GM18907 (cell line): ENCODE data around the gene ITPR1.

Source experiments
- ATAC-seq: cut with Tn5 transposase; IDR thresholded peaks from one replicate; pipeline ENCODE4 v1.9.1; 2021; ENCODE audit warnings: mild to moderate bottlenecking, moderate library complexity; ENCODE audit not compliant: unreplicated experiment

The ITPR1 gene

DNA sequence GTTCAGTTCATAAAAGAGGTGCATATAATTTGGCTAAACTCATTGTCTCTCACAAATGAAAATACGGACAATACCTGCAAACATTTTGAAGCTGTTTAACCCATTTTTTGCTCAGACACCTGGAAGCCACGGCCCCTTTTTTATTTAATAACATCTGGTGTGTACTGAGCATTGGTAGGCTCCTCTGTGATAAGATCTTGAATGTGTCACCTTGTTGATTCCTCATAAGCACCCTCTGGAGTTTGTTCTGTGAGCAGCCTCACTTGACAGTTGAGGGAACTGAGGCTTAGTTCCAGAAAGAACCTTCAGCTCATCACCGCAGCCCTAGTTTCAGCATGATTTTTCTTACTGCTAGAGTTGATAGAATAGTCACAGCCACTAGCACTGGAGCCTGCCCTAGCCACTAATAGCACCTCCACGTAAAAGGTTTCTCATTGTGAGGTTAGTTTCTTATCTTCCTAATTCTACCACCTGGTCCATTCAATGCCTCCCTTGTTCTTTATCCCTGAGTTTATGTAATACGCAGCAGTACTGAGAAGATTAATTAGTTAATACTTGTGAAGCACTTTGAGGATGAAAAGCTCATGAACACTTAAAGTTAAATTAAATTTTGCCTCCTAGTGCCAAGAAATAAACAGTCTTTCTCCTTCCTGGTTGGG lies 71.9 kb downstream of the ITPR1 start:
- ATAC-seq = no peak

DNA sequence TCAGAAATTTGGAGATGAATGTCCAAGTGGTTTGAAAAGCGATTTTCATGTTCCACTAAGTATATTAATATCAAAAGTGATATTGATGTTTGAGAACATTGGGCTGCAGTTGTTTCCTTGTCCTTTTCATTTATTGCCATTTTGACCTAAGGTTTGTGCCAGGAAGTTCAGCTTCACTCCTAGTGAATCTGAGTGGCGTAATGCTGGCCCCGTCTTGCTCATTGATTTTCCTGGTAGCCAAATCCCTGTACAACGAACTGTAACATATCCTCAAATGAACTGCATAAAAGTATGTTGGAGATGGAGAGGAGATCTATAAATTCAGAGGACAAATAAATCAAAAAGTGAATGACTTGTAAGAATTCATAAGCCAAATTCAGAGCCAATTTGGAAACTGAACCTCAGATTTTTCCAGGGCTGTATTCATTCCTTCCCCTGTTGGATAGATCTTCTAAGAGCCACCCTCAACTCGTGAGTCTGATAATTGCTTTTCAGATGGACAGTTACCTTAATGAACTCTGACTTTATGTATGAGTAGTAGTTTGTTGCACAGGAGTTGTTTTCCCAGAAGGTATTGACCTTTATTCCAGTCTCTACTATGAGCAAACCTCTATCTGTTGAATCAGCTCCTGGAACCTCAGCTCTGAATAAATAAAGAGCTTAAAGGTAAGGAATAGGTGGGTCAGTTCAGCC lies 72.8 kb downstream of the ITPR1 start:
- ATAC-seq = no peak

DNA sequence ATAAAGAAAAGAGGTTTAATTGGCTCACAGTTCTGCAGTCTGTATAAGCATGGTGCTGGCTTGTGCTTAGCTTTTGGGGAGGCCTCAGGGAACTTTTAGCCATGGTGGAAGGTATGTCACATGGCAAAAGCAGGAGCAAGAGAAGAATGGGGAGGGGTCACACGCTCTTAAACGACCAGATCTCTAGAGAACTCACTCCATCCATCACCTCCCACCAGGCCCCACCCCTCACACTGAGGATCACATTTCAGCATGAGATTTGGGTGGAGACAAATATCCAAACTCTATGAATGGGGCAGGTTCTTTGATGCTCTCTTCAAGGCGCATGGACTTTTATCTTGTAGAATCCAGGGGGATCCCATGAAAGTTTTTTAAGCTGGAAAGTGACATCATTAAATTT lies 75.7 kb downstream of the ITPR1 start:
- no peak for ATAC-seq

DNA sequence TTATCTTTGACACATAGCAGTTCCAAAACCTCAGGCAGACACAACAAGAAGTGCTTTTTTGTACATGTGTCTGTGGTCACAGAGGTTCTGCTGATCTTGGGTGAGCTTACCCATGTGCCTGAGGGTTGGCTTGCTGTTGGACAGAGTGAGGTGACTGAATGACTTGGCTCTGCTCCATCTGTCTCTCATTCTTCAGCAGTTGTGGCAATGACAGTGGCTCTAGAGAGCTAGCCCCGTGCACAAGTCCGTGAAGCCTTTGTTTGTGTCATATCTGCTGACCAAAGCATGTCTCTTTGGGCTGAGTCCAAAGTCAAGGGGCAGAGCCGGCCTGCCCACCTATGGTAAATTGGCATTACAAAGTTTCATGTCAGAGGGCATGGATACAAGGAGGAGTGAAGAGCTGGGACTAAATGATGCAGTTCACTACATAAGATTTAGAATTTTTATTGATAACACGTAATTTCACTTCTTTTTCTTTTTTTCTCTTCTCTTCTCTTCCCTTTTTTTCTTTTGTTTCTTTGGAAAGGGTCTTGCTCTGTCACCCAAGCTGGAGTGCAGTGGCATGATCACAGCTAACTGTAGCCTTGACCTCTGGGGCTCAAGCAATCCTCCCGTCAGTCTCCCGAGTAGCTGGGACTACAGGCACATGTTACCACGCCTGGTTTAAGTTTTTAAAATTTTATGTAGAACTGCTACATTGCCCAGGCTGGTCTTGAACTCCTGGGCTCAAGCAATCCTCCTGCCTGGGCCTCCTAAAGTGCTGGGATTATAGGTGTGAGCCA lies 77.9 kb downstream of the ITPR1 start:
- no peak for ATAC-seq

DNA sequence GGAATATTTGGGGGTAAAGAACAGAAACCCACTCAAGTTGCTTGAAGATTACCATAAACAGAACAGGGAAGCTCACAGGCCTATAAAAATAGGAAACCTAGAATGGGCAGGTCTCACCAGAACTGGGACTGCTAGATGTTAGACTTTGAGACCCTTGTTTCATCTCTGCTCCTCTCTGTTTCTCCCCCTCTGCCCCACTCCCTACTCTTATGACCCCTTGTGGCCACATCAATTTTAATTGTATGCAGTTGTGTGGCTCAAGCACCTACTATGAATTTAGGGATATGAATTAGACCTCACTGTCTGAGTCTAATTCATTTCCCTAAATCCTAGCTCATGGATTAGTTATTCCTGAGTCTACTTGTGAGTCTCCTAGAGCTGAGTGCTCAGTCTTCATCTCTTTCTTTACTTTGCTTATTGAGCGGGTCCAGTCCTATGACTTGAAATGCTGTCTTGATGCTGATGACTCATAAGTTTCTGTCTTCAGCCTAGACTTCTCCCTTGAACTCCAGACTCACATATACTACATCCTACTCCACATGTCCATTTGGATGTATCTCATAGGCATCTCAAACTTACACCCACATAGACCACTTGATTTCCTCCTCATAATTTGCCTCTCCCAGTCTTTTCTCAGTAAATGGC lies 78.7 kb downstream of the ITPR1 start:
- peak; percentile 68 for ATAC-seq

DNA sequence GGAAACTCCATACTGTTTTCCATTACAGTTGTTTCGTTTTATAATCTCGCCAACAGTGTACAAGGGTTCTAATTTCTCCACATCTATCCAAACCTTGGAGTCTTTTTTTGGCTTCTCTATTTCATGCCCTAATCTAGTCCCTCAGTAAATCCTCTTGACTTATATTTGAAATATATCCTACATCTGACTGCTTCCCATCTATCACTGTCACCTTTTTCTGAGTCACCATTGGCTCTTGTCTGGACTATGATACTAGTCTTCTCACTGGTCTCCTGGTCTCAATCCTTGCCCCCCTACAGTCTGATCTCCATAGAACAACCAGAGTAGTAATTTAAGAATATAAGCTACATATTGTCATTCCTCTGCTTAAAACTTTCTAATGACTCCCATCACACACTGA lies 80.0 kb downstream of the ITPR1 start:
- ATAC-seq = no peak

DNA sequence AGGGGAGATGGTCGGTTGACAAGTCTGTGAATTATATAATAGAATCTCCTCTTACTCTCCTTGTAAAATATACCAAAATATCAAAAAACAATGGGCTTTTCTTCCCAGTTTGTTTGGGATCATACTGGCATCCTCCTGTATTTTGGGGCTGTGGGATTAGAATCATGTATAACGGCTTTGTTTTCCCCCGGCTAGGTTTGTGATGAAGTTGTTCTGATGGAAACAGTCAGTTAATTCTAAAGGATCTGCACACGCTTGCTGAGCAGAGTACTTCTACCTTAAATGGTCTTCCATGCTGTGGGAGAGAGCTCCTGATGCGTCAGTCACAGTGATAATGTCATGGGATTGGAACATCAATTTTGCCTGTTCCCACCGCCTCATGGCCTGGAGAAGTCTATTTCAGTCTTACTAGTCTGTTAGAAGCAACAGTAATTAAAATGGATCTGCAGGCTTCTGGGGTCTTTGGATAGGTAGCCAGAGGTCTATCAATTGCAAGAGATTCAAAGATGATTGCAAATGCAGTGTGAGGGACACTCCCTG lies 81.3 kb downstream of the ITPR1 start:
- no peak for ATAC-seq

DNA sequence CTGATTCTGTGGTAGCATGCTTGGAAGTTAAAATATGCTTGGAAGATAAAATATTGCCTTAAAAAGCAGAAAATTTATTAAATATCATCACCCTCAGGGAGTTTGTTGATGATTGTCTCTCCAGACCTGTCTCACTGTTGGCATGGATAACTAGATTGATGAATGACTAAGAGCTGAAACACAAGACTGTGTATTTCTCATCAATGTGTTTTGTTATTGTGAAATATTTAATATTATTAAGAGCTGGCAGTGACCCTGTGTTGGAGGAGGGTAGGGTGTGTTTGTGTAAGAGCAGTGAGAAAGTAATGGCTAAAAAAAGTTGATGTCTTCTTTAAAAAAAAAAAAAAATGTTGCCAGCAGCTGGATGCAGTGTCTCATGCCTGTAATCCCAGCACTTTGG lies 82.2 kb downstream of the ITPR1 start:
- ATAC-seq = no peak

DNA sequence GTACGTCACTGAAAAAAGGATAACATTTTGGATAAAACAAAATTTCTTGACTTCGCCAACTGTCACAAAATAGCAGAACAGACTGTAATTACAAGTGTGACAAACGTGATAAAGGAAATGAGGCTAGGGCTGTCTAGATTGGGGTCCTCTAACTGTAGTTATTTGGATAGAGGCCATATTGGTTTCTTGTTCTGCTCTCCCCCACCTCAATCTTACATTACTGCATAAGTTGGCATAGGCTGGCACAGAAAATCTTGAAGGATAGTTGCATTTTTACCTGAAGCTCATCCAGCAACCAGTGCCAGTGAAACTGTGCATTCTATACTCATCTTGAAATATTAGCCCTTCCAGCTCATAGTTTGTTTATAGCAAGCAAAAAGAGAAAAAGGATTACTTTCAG lies 84.6 kb downstream of the ITPR1 start:
- ATAC-seq = no peak

DNA sequence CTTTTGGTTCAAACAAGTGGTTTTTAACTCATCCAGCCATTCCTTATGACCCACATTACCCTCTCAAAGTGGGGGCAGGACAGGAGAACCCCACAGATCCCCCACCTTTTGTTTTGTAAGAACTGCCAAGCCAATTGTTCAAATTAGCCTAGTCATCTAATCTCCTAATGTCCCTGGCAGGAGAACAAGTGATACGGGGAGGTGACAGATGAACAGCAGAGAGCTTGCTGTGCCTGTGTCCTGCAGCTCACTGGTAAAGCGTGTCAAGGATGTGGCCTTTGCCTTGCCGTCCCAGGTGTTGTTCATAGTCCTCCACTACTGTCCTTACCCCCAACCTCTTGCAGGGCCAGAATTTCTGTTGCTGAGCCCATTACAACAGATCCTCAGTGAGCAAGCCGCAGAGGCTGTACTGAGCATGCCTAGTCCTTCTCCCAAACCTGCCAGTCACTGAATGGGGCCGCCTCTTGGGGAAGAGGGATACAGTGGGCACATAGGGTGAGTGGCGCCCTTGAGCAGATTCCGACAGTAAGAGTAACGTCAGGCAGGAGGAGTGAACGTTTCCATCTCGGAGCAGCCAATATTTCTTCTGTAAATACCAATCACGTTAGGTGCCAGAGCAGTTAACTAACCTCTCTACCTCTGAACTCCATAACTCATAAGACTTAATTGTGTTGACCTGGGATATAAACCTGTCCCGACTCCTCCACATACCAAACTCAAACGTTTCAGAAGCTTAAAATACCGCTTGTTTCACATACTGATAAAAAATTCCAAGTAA lies 87.4 kb downstream of the ITPR1 start:
- no peak for ATAC-seq

DNA sequence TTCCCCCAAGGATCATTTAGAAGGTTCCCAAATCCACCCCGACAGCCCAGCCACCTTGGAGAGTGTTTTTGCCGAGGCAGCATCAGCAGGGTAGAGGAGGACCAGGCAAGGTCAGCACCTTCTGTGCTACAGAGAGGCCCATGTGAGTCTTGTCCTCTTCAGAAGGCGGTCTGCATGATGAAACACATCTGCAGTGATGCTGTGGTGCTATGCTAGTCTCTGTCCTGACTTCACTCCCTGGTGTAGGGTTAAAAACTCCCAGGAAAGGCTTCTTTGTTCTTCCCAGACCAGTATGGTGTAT lies 87.9 kb downstream of the ITPR1 start:
- ATAC-seq = no peak

DNA sequence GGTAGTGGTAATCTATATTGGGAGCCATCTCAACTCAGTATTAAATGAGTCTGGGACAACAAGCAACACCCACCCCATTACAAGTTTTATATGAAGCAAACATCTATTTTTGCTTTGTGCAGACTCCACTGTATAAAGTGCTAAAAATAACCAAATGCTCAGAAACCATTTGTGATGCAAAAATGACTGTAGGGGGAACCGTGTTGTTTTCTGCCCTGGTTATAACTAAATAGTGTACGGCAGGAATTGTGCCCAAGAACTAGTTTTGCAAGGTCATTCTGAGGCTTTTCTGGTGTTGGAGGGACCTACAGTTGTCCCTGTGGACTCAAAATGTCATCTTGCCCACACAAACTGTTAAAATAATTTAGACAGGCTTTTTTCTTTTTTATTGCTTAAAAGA lies 88.3 kb downstream of the ITPR1 start:
- ATAC-seq = no peak

DNA sequence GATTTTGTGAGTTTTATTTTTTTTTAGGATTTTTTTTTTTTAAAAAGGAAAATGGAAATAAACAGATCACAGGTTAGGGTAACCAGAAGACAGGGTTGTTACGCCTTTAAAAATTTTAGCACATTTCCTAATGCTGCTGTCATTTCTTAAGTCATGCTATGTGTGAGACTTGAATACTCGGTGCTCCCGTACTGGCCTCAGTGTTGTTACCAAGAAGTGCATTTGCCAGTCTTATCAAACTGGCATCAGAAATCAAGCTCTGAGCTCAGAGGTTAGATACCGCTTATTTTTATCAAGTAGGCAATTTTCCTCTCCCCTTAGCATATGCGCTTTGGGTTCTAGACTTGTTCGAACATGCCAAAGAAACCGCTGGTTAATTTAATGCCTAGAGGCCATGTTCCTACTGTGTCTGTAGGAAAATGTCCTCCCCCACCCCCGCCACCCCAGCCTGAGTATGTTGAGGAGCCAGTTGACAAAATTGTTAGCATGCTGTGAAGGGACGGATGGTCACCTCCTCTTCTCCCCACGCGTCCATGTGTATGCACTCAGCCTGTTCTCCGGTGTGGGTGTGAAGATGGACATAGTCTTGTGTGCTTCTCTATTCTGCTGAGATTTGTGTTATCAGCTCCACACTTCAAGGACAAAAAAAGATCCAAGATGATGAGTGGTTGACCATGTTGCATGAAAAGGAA lies 88.9 kb downstream of the ITPR1 start:
- no peak for ATAC-seq

DNA sequence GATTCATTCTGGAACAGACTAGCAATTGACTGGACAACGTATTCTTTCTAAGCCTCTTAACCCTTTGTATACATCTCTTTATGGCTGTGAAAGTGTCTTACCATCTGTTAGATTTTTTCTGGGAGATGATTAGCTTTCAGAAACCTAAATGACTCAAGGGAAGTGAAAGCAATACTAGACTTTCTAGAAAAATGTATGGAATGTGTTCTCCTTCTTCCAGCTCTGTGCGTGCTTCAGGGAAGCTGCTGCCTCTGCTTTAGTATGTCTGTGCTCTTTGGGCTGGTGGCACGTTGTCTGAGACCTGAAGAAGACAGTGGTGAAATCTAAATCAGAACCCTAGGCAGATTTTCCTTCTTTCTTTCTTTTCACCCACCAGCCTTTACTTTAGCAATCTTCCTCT lies 89.5 kb downstream of the ITPR1 start:
- ATAC-seq = no peak

DNA sequence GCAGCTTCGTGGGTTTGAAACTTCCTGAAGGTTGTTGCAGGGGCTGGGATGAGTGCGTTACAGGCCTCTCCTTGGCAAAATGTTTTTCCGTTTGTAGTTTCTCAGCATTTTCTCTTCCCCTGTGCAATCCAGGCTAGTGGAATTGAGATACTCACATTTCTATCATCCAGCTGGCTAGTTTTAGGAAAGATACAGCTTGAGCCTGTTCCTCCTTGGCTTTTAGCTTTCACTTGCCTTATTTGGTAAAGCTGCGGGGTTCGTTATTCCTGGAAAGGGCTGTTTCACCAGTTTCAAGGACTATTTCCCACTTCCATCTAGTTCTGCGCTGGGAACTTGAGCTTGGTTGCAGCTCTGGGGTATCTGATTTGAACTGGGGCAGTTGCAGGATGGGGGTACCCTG lies 90.3 kb downstream of the ITPR1 start:
- ATAC-seq = no peak

DNA sequence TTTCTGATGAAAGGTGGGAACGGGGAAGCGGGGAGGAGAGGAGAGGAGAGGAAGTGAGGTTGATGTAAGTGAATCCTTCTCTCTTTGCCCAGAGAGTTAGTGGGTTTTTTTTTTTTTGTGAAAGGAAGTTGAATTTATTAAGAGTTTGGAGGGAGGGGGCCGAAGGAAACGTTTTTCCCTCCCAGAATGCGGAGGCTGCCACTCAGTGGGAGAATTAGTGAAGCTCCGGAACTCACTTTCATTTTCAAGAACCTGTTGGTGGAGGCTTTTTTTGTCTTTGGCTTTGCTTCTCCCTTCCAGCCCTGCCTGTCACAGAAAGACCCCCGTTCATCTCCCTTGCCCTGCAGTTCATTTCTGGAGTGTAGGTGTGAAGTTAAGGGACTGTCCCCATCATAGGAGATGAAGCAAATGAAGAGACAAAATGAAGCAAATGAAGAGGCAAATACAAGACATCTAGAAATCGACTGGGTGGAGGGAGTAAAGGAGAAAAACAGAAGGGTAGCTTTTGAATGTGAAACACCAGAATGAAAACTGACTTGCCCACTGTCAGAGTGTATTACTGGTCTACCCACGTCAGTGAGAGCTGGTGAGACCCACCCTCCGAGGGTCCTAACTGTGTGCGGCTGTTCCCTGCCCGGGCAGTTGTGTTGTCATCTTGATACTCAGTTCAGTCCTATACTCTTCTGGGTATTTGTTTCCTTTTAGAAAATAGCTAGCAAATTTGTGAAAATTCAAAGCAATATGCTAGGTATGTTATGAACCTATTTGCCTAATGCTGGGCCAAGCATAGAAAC lies 91.5 kb downstream of the ITPR1 start:
- peak; percentile 44 for ATAC-seq

DNA sequence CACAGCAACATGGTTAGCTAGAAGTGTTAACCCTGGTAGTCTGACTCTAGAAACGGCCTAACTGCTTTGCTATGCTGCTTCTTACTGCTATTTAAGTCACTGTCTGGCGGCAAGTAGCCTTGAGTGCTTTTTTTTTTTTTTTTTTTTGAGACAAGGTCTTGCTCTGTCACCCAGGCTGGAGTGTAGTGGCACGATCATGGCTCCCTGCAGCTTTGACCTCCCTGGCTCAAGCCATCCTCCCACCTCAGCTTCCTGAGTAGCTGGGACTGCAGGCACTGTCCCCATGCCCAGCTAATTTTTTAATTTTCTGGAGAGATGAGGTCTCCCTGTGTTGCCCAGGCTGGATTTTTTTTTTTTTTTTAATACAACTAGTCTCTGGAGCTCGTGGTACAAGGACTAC lies 93.2 kb downstream of the ITPR1 start:
- no peak for ATAC-seq

DNA sequence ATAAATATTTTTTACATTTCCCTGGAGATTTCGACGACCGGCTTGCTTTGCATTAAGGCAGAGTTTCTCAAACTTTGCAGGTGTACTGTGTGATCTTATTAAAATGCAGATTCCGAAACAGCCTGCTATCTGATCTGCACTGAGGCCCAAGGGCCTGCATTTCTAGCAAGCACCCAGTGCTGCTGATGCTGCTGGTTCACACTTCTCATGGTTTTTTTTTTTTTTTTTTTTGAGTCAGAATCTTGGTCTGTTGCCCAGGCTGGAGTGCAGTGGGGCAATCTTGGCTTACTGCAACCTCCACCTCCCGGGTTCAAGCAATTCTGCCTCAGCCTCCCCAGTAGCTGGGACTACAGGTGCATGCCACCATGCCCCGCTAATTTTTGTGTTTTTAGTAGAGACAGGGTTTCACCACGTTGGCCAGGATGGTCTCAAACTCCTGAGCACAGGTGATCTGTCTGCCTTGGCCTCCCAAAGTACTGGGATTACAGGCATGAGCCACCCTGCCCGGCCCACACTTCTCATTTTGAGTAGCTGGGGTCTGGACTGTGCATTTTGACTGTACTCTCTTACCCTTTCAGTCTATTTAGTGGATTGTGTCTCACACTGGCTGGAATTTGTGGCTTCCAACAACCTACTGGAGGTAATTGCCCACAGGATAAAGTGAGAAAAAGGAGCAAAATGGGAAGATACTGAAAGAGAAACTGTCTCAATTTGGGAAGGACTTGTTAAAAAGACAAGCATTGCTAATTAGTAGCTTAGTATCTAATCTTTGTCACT lies 94.1 kb downstream of the ITPR1 start:
- no peak for ATAC-seq

DNA sequence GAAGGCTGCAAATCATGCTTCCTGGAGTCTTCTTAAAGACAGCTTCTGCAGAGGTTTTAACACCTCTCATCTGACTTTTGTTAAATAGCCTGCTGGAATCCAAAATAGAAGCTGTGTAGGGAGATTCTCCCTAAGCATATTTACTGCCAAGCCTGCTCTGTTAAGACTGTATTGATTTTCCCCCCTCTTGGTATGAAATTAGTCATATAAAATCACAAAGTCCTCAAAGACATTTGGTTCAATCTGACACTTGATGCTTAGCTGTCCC lies 94.6 kb downstream of the ITPR1 start:
- no peak for ATAC-seq
